ENCODE data around the gene FLRT1. TPM values are rescaled to one million over a fixed set of nuclear protein-coding genes. Genes with fewer than 3 reads are reported as not detected.

The FLRT1 gene
- total RNA-seq, 4 donors from 2014 or later: not detected

DNA sequence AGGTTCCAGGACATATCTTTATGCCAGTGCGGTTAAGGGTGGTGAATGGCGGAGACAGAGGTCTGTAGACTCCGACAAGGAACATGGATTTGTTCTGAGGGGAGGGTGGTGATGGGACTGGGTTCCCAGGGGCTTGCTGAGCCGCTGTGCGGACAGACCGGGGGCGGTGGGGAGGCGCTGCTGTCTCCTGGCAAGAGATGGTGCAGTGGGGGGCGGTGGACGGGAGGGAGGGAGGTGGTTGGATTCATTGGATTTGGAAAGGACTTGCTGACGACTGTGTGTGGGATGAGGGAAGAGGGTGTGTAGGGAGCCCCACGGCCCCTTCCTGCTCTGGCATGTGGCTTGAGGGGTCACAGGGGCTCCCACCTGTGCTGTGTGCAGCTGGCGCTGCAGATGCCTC is 43.2 kb downstream of the FLRT1 start:
- DNase-seq (ENCODE audit: low spot score in 2 of 2): no peak
- no peaks in the 10 kb centered on the region for H3K36me3 ChIP-seq

DNA sequence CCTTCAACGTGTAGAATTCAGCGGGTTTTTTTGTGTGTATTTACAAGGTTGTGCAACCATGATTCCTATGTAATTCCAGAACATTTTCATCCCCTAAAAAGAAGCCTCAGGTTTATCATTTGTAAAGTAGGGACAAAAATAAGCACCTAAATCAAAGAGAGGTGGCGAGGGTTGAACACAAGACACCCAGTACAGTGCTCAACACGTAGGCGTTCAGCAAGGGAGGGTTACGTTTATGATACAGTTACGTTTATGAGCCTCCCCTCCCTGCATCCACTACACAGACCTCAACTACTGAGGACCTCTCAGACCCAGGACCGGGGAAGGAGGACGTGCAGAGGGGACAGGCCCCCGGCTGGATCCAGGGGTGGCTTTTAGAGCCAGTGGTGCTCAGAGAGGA is 44.7 kb downstream of the FLRT1 start:
- Histone ChIP-seq H3K4me1 (no peaks in the 10 kb centered on the region), H3K9me3 (no peaks in the 10 kb centered on the region), H3K36me3 (no peaks in the 10 kb centered on the region), H3K27me3 (no peaks in the 10 kb centered on the region), H3K4me3 (no peak overlapping the region), H3K27ac (no peak overlapping the region)
- WGBS: 96% methylated on average over 10 of the region's 10 CpGs
- DNase-seq (ENCODE audit: low spot score in 2 of 2): no peak
- TF ChIP-seq POLR2A (IDR thresholded peaks at IDR 0.05) (no peak), POLR2AphosphoS5 (IDR thresholded peaks at IDR 0.05) (no peak), EP300 (IDR thresholded peaks at IDR 0.05) (no peak)
- TF ChIP-seq, protein P1, sequence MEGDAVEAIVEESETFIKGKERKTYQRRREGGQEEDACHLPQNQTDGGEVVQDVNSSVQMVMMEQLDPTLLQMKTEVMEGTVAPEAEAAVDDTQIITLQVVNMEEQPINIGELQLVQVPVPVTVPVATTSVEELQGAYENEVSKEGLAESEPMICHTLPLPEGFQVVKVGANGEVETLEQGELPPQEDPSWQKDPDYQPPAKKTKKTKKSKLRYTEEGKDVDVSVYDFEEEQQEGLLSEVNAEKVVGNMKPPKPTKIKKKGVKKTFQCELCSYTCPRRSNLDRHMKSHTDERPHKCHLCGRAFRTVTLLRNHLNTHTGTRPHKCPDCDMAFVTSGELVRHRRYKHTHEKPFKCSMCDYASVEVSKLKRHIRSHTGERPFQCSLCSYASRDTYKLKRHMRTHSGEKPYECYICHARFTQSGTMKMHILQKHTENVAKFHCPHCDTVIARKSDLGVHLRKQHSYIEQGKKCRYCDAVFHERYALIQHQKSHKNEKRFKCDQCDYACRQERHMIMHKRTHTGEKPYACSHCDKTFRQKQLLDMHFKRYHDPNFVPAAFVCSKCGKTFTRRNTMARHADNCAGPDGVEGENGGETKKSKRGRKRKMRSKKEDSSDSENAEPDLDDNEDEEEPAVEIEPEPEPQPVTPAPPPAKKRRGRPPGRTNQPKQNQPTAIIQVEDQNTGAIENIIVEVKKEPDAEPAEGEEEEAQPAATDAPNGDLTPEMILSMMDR (IDR thresholded peaks at IDR 0.05): no peak

More for the DNA sequence above, 43.2 kb downstream of the FLRT1 start:
- TF ChIP-seq, protein P1 (IDR thresholded peaks at IDR 0.05): no peak
- no peak for TF ChIP-seq EP300 (IDR thresholded peaks at IDR 0.05)
- TF ChIP-seq POLR2A (IDR thresholded peaks at IDR 0.05): no peak
- Histone ChIP-seq H3K27me3 (no peaks in the 10 kb centered on the region), H3K4me3 (no peak overlapping the region), H3K27ac (no peak overlapping the region), H3K9me3 (no peaks in the 10 kb centered on the region), H3K4me1 (peaks cover 5% of the 10 kb centered on the region)
- WGBS: 74% methylated on average over 13 of the region's 13 CpGs

GRCh38 chr11:64081745-64082442 is 46.2 kb downstream of the FLRT1 start:
- no peak for TF ChIP-seq EP300 (IDR thresholded peaks at IDR 0.05)
- no peak for TF ChIP-seq POLR2A (IDR thresholded peaks at IDR 0.05)
- TF ChIP-seq, protein P1 (IDR thresholded peaks at IDR 0.05): no peak
- no peak for DNase-seq (ENCODE audit: low spot score in 2 of 2)
- Histone ChIP-seq H3K9me3 (no peaks in the 10 kb centered on the region), H3K4me1 (peaks cover 11% of the 10 kb centered on the region), H3K36me3 (no peaks in the 10 kb centered on the region), H3K4me3 (no peak overlapping the region), H3K27ac (no peak overlapping the region), H3K27me3 (no peaks in the 10 kb centered on the region)
- 82% methylated on average over 11 of the region's 27 CpGs for WGBS

DNA sequence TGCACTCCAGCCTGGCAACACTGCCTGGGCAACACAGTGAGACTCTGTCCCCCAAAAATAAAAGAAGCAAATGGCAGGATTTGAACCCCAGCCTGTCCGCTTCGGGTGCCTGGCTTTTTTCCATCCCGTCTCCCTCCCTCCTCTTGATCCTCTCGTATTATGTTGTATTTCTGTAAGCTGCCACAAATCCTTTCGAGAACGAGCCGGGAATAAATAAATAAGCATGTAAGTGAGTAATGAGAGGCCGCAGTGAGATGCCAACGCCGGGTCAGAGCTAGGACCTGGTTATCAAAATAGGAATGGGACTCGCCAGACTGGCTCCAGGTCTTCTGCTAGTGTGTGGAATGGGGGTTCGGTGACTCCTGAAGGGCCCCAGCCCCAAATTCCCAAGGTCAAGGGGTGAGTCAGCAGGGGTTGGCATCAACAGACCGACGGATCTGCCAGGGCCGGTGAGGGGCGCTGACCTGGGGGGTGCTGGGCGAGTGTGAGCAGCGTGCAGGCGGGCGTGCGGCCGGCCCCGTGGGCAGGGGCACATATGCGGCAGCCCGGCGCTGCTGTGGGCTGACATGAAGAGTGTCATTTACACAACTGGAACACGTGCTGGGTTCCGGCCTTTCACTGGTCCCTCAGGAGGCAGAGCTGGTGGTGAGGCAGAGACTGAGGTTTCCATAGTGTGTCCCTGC is 47.8 kb downstream of the FLRT1 start:
- TF ChIP-seq, protein P1 (IDR thresholded peaks at IDR 0.05): no peak
- TF ChIP-seq POLR2A (IDR thresholded peaks at IDR 0.05) (no peak), EP300 (IDR thresholded peaks at IDR 0.05) (no peak), POLR2AphosphoS5 (IDR thresholded peaks at IDR 0.05) (no peak)
- Histone ChIP-seq H3K27me3 (no peaks in the 10 kb centered on the region), H3K4me3 (no peak overlapping the region), H3K27ac (no peak overlapping the region), H3K9me3 (no peaks in the 10 kb centered on the region), H3K4me1 (peaks cover 18% of the 10 kb centered on the region), H3K36me3 (no peaks in the 10 kb centered on the region)
- 87% methylated on average over 28 of the region's 28 CpGs for WGBS
- no peak for DNase-seq (ENCODE audit: low spot score in 2 of 2)

DNA sequence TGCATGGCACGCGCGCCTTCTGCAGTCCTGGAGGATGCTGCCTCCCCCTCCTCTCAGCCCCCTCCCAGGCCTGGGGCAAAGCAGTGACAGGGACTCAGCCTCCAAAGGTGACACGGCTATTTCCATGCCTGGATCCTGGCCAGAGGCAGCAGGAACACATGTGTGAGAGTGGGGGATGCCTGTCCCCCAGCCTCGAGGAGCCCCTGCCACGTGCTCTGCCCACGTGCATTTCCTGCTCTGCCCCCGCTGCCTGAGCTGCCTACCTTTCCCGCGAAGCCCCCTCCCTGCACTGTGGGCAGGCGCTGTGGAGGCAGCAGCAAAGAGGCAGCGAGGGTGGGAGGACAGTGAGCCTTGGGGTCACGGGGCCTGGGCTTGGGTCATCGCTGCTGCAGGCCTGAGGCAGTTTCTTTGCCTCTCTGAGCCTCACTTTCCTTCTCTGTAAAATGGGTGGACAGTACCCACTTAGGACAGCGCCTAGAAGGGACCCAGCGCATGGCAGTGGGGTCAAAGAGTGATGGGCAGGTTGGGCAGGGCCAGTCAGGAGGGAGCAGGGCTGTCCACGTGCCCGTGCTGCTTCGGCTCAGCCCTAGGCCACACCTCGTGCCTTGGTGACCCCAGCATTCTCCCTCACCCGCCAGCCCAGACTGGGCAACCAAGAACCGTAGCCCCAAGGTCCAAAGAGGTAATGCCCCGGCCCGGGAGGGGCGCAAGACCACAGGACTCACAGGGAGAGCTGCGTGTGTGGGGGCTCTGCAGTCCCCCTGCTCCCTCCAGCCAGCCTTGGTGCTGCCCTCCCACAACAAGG is 48.6 kb downstream of the FLRT1 start:
- 81% methylated on average over 12 of the region's 26 CpGs for WGBS
- Histone ChIP-seq H3K4me3 (no peak overlapping the region), H3K36me3 (no peaks in the 10 kb centered on the region), H3K27ac (no peak overlapping the region), H3K4me1 (peaks cover 26% of the 10 kb centered on the region), H3K9me3 (no peaks in the 10 kb centered on the region), H3K27me3 (no peaks in the 10 kb centered on the region)
- TF ChIP-seq POLR2A (IDR thresholded peaks at IDR 0.05) (no peak), EP300 (IDR thresholded peaks at IDR 0.05) (no peak), POLR2AphosphoS5 (IDR thresholded peaks at IDR 0.05) (no peak)
- TF ChIP-seq, protein P1 (IDR thresholded peaks at IDR 0.05): no peak
- no peak for DNase-seq (ENCODE audit: low spot score in 2 of 2)
